ENCODE data around the gene DSE. TPM values are rescaled to one million over a fixed set of nuclear protein-coding genes. Genes with fewer than 3 reads are reported as not detected.

The DSE gene
- total RNA-seq, 1 donor from 2014 or later, result 2.7 TPM

DNA sequence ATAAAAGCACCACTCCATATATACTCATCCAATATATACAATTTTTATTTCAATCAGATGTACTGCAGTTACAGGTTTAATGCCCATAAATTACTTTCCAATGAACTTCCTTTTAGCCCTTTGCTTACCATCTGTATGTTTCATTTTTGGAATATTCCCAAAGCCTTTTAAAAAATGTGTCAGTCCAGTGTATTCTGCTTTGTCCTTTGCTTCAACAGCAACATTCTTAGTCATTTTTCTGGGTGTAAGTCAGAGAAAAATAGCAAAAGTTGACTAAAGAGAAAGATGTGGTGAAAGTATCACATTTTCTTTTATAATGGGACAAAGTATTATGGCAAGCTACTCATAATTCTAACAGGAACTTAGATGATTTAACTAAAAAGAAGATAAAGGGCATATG is 15.2 kb downstream of the DSE start:
- Mint-ChIP-seq H3K9me3 (no peaks in the 10 kb centered on the region), H3K4me3 (no peak overlapping the region)

DNA sequence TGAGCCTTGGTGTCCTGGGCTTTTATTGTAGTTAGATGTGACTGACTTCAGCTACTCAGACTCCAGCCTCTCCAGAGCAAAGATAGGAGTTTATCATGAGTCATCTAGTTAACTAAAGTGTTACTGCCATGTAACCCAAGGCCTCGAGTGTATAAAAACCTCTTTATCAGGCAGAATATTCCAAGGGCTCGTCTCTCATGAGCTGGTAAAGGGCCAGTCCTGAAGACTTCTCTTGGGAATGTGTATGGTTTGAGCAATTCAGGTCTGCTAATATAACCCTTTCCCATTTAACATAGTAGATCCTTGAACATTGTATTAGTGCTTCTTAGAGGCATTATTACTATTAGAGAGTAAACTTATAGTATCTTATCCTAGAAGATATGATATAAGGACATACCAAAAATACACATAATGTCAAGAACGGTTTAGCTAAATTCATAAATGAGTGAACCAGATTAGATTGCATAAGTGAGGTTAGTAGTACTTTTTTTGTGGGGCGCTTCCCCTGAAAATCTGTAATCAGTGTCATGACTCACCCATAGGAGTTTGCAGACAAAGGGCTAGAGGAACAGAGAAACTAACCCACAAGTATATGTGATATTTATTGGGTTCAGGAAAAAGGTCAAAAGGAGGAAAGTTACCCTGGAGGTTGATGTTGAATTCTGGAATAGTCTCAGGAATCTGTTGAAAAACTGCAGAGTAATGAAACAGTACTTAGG is 16.0 kb downstream of the DSE start:
- Mint-ChIP-seq H3K4me3 (no peak overlapping the region), H3K4me1 (peaks cover 11% of the 10 kb centered on the region), H3K9me3 (no peaks in the 10 kb centered on the region), H3K27me3 (peaks cover 21% of the 10 kb centered on the region), H3K27ac (no peak overlapping the region), H3K36me3 (ENCODE audit: low read depth) (no peaks in the 10 kb centered on the region)
- no peak for DNase-seq
- intact Hi-C loops (cut with micrococcal nuclease), result no loop called here

More for the DNA sequence above, 15.2 kb downstream of the DSE start:
- Mint-ChIP-seq H3K27me3 (peaks cover 28% of the 10 kb centered on the region), H3K27ac (no peak overlapping the region), H3K4me1 (peaks cover 11% of the 10 kb centered on the region), H3K36me3 (ENCODE audit: low read depth) (no peaks in the 10 kb centered on the region)
- no peak for DNase-seq
- intact Hi-C loops (cut with micrococcal nuclease), result no loop called here

GRCh38 chr6:116387374-116387773 is 16.6 kb downstream of the DSE start:
- H3K36me3 Mint-ChIP-seq (ENCODE audit: low read depth), result no peaks in the 10 kb centered on the region
- no peak for DNase-seq
- H3K4me1 Mint-ChIP-seq, result peaks cover 15% of the 10 kb centered on the region
- no peaks in the 10 kb centered on the region for H3K9me3 Mint-ChIP-seq
- H3K4me3 Mint-ChIP-seq, result no peak overlapping the region
- H3K27ac Mint-ChIP-seq, result no peak overlapping the region
- H3K27me3 Mint-ChIP-seq, result peaks cover 19% of the 10 kb centered on the region
- intact Hi-C loops (cut with micrococcal nuclease), result no loop called here

DNA sequence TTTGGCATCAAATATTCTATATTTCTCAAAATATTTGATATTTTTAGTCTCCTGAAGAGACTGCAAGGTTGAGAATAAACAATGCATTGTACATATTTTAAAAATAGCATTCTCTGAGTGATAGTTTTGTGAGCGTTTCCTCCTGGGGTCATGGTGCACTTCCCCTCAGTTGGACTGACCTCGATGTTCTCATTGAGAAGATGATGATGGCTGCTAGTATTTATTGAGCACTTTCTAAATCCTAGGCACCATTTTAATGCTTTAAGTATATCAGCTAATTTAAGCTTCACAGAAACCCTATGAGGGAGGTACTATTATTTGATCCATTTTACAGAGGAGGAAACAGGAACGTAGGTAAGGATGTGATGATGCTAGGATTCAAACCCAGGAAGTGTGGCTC is 18.2 kb downstream of the DSE start:
- Mint-ChIP-seq H3K36me3 (ENCODE audit: low read depth) (no peaks in the 10 kb centered on the region), H3K4me1 (peaks cover 22% of the 10 kb centered on the region), H3K27me3 (peaks cover 11% of the 10 kb centered on the region), H3K4me3 (no peak overlapping the region), H3K27ac (no peak overlapping the region), H3K9me3 (no peaks in the 10 kb centered on the region)
- no peak for DNase-seq
- intact Hi-C loops (cut with micrococcal nuclease), result no loop called here

- DNase-seq, result no peak
- H3K4me3 Mint-ChIP-seq, result no peak overlapping the region
- H3K27ac Mint-ChIP-seq, result no peak overlapping the region
Observed at GRCh38 chr6:116389357-116389756, 18.6 kb downstream of the DSE start.

DNA sequence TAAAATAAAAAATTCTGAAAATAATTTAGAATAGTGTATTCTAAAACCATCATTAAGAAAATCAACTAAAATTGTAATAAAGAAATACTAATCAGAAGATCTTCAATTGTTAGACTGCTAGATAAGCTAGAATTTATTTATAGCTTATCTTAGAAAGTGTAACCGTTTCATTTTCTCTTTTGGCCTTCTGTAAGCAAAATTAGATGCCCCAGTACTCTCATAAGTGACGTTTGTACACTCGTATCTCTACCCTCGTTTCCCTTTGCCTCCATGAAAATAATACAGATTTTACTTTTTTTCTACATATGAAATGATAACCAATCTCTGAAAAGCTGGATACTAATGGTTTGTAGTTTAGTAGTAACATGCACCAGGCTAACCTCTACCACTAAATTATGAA is 19.8 kb downstream of the DSE start:
- Mint-ChIP-seq H3K9me3 (no peaks in the 10 kb centered on the region), H3K27me3 (no peaks in the 10 kb centered on the region), H3K27ac (no peak overlapping the region), H3K4me3 (no peak overlapping the region), H3K36me3 (ENCODE audit: low read depth) (no peaks in the 10 kb centered on the region), H3K4me1 (peaks cover 22% of the 10 kb centered on the region)
- intact Hi-C loops (cut with micrococcal nuclease), result no loop called here
- DNase-seq, result no peak

More at GRCh38 chr6:116389357-116389756, 18.6 kb downstream of the DSE start:
- H3K4me1 Mint-ChIP-seq, result peaks cover 22% of the 10 kb centered on the region
- no peaks in the 10 kb centered on the region for H3K36me3 Mint-ChIP-seq (ENCODE audit: low read depth)
- intact Hi-C loops (cut with micrococcal nuclease), result no loop called here
- H3K27me3 Mint-ChIP-seq, result peaks cover 7% of the 10 kb centered on the region
- no peaks in the 10 kb centered on the region for H3K9me3 Mint-ChIP-seq

- intact Hi-C loops (cut with micrococcal nuclease), result no loop called here
- H3K36me3 Mint-ChIP-seq (ENCODE audit: low read depth), result no peaks in the 10 kb centered on the region
- H3K4me3 Mint-ChIP-seq, result peak overlapping the region; percentile 14
- no peak overlapping the region for H3K27ac Mint-ChIP-seq
- no peaks in the 10 kb centered on the region for H3K27me3 Mint-ChIP-seq
- no peaks in the 10 kb centered on the region for H3K9me3 Mint-ChIP-seq
- H3K4me1 Mint-ChIP-seq, result peaks cover 16% of the 10 kb centered on the region
- DNase-seq, result no peak
Observed at GRCh38 chr6:116392132-116393013, 21.6 kb downstream of the DSE start.

GRCh38 chr6:116393430-116393829 is 22.7 kb downstream of the DSE start:
- intact Hi-C loops (cut with micrococcal nuclease), result no loop called here
- no peak for DNase-seq
- H3K27me3 Mint-ChIP-seq, result no peaks in the 10 kb centered on the region
- H3K4me3 Mint-ChIP-seq, result no peak overlapping the region
- H3K9me3 Mint-ChIP-seq, result no peaks in the 10 kb centered on the region
- H3K27ac Mint-ChIP-seq, result no peak overlapping the region
- H3K4me1 Mint-ChIP-seq, result peaks cover 16% of the 10 kb centered on the region
- no peaks in the 10 kb centered on the region for H3K36me3 Mint-ChIP-seq (ENCODE audit: low read depth)

DNA sequence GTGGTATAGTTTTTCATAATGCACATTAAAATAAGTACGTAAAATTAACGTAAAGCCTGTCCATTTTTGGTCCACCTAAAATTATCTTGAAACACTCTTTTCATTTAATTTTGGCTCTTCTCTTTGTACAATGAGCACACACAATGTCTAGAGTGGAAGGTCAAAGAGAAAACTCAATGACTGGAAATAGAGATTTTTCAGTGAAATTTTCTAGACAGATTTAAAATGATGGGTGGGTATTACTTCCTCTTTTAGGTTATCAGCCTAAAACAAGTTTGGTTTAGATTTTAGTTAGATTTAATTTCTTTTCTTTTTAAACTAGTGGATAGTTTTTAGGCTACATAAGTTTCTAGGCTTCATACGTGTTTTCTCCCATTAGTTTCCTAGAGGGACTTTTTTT is 24.9 kb downstream of the DSE start:
- peaks cover 13% of the 10 kb centered on the region for H3K4me1 Mint-ChIP-seq
- no peak overlapping the region for H3K27ac Mint-ChIP-seq
- intact Hi-C loops (cut with micrococcal nuclease), result no loop called here
- no peaks in the 10 kb centered on the region for H3K9me3 Mint-ChIP-seq
- H3K4me3 Mint-ChIP-seq, result no peak overlapping the region
- DNase-seq, result no peak
- H3K36me3 Mint-ChIP-seq (ENCODE audit: low read depth), result no peaks in the 10 kb centered on the region
- peaks cover 1% of the 10 kb centered on the region for H3K27me3 Mint-ChIP-seq

- DNase-seq, result no peak
- peaks cover 11% of the 10 kb centered on the region for H3K4me1 Mint-ChIP-seq
- no peaks in the 10 kb centered on the region for H3K9me3 Mint-ChIP-seq
- H3K4me3 Mint-ChIP-seq, result no peak overlapping the region
- intact Hi-C loops (cut with micrococcal nuclease), result no loop called here
- peaks cover 1% of the 10 kb centered on the region for H3K27me3 Mint-ChIP-seq
- no peak overlapping the region for H3K27ac Mint-ChIP-seq
- H3K36me3 Mint-ChIP-seq (ENCODE audit: low read depth), result no peaks in the 10 kb centered on the region
Observed at GRCh38 chr6:116396441-116396840, 25.7 kb downstream of the DSE start.

GRCh38 chr6:116397914-116398313 is 27.2 kb downstream of the DSE start:
- intact Hi-C loops (cut with micrococcal nuclease), result no loop called here
- Mint-ChIP-seq H3K4me1 (peaks cover 2% of the 10 kb centered on the region), H3K27ac (no peak overlapping the region), H3K9me3 (no peaks in the 10 kb centered on the region), H3K27me3 (peaks cover 1% of the 10 kb centered on the region), H3K4me3 (no peak overlapping the region), H3K36me3 (ENCODE audit: low read depth) (no peaks in the 10 kb centered on the region)
- no peak for DNase-seq

- no peak for DNase-seq
- Mint-ChIP-seq H3K4me1 (peaks cover under 1% of the 10 kb centered on the region), H3K27me3 (peaks cover 1% of the 10 kb centered on the region), H3K36me3 (ENCODE audit: low read depth) (no peaks in the 10 kb centered on the region), H3K4me3 (no peak overlapping the region), H3K9me3 (no peaks in the 10 kb centered on the region), H3K27ac (no peak overlapping the region)
- intact Hi-C loops (cut with micrococcal nuclease), result no loop called here
Observed at GRCh38 chr6:116398316-116399010, 27.7 kb downstream of the DSE start.

DNA sequence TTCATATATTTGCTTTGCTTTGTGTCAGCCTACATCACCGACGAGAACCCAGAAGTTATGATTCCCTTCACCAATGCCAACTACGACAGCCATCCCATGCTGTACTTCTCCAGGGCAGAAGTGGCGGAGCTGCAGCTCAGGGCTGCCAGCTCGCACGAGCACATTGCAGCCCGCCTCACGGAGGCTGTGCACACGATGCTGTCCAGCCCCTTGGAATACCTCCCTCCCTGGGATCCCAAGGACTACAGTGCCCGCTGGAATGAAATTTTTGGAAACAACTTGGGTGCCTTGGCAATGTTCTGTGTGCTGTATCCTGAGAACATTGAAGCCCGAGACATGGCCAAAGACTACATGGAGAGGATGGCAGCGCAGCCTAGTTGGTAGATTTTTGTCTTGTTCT is 28.5 kb downstream of the DSE start:
- no peaks in the 10 kb centered on the region for H3K4me1 Mint-ChIP-seq
- H3K27me3 Mint-ChIP-seq, result peaks cover 1% of the 10 kb centered on the region
- intact Hi-C loops (cut with micrococcal nuclease), result no loop called here
- H3K9me3 Mint-ChIP-seq, result no peaks in the 10 kb centered on the region
- DNase-seq, result no peak
- no peak overlapping the region for H3K27ac Mint-ChIP-seq
- no peak overlapping the region for H3K4me3 Mint-ChIP-seq
- H3K36me3 Mint-ChIP-seq (ENCODE audit: low read depth), result no peaks in the 10 kb centered on the region

GRCh38 chr6:116400328-116400727 is 29.6 kb downstream of the DSE start:
- Mint-ChIP-seq H3K4me3 (no peak overlapping the region), H3K9me3 (no peaks in the 10 kb centered on the region), H3K27ac (no peak overlapping the region), H3K27me3 (peaks cover 1% of the 10 kb centered on the region), H3K36me3 (ENCODE audit: low read depth) (no peaks in the 10 kb centered on the region), H3K4me1 (no peaks in the 10 kb centered on the region)
- intact Hi-C loops (cut with micrococcal nuclease), result no loop called here
- no peak for DNase-seq
